HG03354 (cell line): ENCODE results near the gene LIX1L.

Source experiments
- ATAC-seq: cut with Tn5 transposase; IDR thresholded peaks from one replicate; pipeline ENCODE4 v1.9.1; 2021; ENCODE audit warnings: mild to moderate bottlenecking; ENCODE audit not compliant: unreplicated experiment, poor library complexity, severe bottlenecking

Gene LIX1L

GRCh38 chr1:145906954-145907753 lies 50.7 kb downstream of the LIX1L start:
- ATAC-seq: no peak

DNA sequence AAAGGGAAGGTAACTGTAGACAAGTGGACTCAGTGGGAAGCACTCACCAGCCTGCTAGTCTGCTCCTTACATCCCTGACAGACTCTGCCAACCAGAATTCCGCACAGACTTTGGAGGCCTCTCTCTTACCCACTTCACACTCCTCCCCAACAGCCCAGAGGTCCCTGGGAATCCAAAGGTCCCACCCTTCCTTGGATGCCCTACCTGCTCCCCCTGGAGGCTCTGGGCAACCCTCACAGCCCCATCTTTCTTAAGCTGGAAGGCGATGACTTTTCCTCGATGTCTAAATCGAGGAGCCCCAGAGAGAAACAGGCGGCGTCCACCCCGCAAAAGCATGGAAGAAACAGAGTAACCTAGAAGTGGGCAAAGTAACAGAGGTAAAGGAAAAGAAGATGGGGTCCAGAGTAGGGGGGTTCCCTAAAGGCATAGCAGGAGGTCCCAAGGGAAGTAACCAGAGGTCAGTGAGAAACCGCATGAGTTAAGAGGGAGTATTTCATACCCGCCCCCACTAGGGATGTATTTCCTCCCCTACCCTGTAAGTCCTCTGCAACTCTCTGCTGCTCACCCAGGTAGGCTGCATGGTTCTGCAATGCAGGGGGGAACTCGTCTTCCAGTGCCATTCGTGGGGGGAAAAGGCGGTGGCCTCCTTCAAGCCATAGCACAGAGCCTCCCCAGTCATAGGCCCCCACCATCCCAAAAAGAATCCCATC lies 56.4 kb downstream of the LIX1L start:
- ATAC-seq: no peak

GRCh38 chr1:145898756-145899155 lies 59.1 kb downstream of the LIX1L start:
- ATAC-seq: no peak

- ATAC-seq: no peak
These were observed 59.8 kb downstream of the LIX1L start for GRCh38 chr1:145897969-145898368.

DNA sequence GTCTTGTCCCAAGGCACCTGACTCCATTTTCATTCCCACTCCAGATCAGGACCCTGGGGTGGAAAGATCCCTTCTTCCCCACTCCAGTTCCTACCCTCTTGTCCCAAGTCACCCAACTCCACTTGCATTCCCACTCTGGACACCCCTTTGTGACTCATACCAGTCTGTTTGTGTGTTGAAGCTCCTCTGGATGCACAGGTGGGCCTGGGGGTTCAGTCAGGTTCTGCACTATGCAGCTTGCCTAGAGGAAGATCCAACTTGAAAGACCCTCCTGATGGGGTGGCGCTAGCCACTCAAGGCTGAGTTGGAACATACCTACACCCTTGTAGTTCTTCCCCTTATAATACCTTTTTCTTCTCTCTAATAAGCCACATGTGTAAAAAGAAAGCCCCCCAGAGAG lies 62.3 kb downstream of the LIX1L start:
- ATAC-seq: no peak

- no peak for ATAC-seq
These were observed 64.3 kb downstream of the LIX1L start for GRCh38 chr1:145893306-145894055.

DNA sequence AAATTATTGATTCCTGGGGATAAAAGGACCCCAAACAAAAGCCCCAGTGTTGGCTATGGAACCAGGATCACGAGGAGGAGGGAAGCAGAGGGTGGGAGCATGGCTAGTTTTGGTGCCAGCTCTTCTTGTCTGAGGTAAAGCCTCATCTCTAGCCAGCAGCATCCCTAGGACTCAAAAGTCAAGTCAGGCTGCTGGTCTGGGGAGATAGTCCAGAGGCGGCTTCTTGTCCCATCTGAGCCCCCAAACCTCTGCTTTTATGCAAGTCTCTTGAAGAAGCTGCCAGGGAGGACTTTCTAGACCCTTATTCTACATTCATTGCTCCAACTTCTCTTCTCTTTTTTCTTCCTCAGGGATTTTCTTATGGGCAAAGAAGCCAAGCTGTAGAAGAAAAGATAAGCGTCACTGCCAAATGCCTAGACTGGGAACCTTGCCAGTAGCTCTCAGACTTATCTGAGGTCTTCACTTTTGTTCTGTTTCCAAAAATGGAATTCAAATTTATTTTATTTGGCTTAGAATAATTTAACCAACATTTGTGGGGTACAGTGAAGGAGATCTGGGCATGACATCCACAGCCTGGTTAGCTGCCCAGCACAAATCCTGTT lies 65.2 kb downstream of the LIX1L start:
- ATAC-seq: no peak

DNA sequence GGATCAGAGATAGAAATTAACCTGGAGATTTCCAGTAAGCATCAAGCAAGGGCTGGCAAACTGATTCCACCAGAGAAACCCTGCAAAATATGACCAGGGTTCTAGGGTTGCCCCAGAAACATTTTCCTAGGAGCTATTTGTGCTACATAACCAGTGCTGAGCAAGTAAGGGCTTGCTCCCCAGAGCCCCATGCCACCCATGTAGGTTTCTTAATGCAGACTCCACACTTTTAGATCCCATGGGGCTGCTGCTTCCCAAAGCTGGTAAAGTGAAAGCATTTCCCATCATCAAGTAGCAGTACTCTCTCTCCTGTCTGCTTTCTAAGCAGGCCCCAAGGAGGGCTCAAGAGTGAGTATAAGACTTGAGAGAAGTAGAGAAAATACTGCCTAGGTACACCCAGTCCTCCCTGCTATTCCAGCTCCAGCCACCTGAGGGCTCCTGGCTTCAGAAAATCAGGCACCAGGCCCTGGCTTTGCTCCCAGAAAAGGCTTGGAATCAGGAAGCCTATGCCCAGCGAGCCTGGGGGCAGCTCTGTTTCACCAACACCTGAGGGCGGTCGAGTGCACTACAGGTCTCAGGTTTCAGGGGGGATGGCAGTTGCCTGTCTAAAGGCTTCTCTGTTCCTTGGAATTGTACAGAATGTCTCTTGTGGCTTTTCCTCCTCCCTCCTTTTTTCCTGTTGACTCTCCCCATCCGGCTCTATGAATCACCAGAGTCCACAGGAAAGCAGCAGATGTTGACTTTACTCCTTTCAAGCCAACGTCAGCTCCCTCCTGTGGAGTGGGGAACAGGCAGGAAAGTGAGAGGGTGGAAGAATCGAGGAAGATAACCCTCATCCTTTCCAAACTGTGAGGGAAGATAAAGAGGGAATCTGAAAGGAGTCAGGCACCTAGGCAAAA lies 66.0 kb downstream of the LIX1L start:
- no peak for ATAC-seq

- no peak for ATAC-seq
These were observed 66.7 kb downstream of the LIX1L start for GRCh38 chr1:145891143-145891542.

- no peak for ATAC-seq
These were observed 68.1 kb downstream of the LIX1L start for GRCh38 chr1:145889722-145890121.

DNA sequence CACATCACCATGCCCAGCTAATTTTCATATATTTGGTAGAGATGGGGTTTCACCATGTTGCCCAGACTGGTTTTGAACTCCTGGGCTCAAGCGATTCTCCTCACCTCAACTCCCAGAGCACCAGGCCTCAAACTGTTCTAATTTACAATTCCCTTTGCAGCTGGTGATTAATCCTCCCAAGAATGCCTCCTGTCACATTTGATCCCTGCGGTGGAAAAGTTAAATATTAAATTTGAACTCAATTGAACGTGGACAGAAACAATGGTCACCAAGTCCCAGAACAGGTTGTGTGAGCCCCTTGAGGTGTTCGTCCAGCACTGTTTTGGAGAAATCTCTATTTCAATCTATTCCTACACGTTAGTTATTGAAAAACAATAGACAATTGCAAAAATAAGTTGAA lies 70.2 kb downstream of the LIX1L start:
- no peak for ATAC-seq

GRCh38 chr1:145886816-145887215 lies 71.0 kb downstream of the LIX1L start:
- no peak for ATAC-seq

DNA sequence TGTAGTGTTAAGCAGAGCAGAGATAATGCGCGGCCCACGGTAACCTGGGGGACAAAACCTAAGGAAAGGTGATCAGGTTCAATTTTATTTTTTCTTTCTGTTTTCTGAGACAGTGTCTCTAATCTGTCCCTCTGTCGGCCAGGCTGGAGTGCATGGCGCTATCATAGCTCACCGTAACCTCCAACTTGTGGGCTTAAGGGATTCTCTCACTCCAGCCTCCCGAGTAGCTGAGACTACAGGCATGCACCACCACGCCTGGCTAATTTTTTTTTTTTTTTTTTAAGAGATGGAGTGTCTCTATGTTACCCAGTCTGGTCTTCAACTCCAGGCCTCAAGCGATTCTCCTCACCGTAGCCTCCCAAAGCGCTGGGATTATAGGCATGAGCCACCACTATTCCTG lies 71.4 kb downstream of the LIX1L start:
- ATAC-seq: no peak

DNA sequence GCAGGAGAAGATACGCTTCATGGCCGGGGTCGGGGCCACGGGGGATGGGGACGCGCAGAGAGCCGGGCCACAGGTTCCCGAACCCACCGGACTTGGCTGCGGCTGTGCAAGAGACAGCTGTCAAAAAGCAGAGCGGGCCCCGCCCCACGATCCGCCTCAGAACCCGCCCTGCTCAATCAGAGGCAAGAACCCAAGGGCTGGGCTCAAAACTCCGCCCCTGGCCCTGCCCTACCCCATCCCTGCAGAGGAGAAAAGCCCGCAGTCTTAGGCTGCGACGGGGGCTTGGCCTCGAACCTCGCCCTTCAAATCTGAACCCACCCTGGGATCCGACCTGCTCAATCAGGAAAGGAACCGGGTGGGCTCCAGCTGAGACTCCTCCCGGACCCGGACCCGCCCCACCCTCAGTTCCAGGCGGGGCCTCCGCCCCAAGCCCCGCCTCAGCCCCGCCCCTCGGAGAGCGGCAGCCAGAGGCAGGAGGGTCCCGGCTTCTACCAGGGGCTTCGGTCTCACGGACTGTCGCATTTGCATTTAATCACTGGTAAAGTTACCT lies 72.0 kb downstream of the LIX1L start, which contains the start of gene ANKRD35:
Gene ANKRD35, minus strand, starts transcription at position 129 of the 550 bp plus-strand sequence. Its CDS starts 108 bp downstream, at position 21.
- peak; percentile 100 for ATAC-seq

- ATAC-seq: no peak
These were observed 73.1 kb downstream of the LIX1L start for GRCh38 chr1:145884675-145885074.
